Thyroid gland (tissue), 4 donors: ENCODE data around the gene MYPN. TPM values are rescaled to one million over a fixed set of nuclear protein-coding genes. Genes with fewer than 3 reads are reported as not detected.

Experiments used
- DNase-seq, 2 donors: peaks; one replicate each; pipeline ENCODE4 v3.0.0-alpha.2; 2019
- H3K27ac ChIP-seq, 3 donors: fragments of 200-600 bp; sonication (generic); 1 replicate in 2 of 3; 2 replicates in 1 of 3; pipeline ENCODE4 v1.5.1; 2016 to 2019; ENCODE audit warnings: mild to moderate bottlenecking in 1 of 3, moderate library complexity in 1 of 3
- H3K27me3 ChIP-seq: fragments of 200-600 bp; sonication (generic); one replicate; pipeline ENCODE4 v1.5.1; 2019
- H3K36me3 ChIP-seq, 2 donors: fragments of 200-600 bp; sonication (generic); one replicate each; pipeline ENCODE4 v1.5.1; 2016 to 2019
- H3K4me1 ChIP-seq, 2 donors: fragments of 200-600 bp; sonication (generic); one replicate each; pipeline ENCODE4 v1.5.1; 2017 to 2019
- H3K4me3 ChIP-seq, 3 donors: fragments of 200-600 bp; sonication (generic); replicated peaks in 1 of 3; 1 replicate in 2 of 3; 2 replicates in 1 of 3; pipeline ENCODE4 v1.5.1; 2016; ENCODE audit warnings: mild to moderate bottlenecking in 1 of 3
- H3K9me3 ChIP-seq: fragments of 200-600 bp; sonication (generic); one replicate; pipeline ENCODE4 v1.5.1; 2017
- CTCF ChIP-seq, 6 experiments: fragments of 200-600 bp in 3 of 6; fragments of 450-650 bp in 3 of 6; sonication (generic) in 3 of 6; IDR thresholded peaks; one replicate each; pipeline ENCODE4 v1.5.1; 2016 to 2019; ENCODE audit warnings: antibody characterized with exemption in 6 of 6, mild to moderate bottlenecking in 2 of 6, inconsistent platforms in 1 of 6, moderate library complexity in 1 of 6
- POLR2A ChIP-seq, 2 donors: fragments of 450-650 bp; IDR thresholded peaks; one replicate each; pipeline ENCODE4 v1.6.1; 2017; ENCODE audit warnings: antibody characterized with exemption in 2 of 2, mild to moderate bottlenecking in 2 of 2, moderate library complexity in 1 of 2
- WGBS, 2 donors: methylation state at CpG; one replicate each; pipeline ENCODE4 v1.1.5; 2017; 5-methylcytosine and 5-hydroxymethylcytosine counted together
- intact Hi-C: fragments of 100-400 bp; cut with DNase I; formaldehyde crosslinking; loops from one replicate; pipeline ENCODE4 v1.15.1; 2023
- total RNA-seq, 4 donors: library from RNA; depleted of rRNA; stranded (reverse); fragments of >200 nt; gene quantifications; one replicate each; pipeline ENCODE4 v1.2.3, GENCODE V29; 2016

The MYPN gene
- under 1 TPM in 1 of 4 donors, not detected in 3; 0.11 TPM for total RNA-seq

GRCh38 chr10:68109331-68109730 is at the start of gene MYPN:
TSS of gene MYPN (plus strand) at chr10:68109488. CDS start at chr10:68121439, 11,951 bp downstream.
- Histone ChIP-seq H3K4me3 (no peak within 1 kb of the TSS), H3K27me3 (no peaks in the 10 kb centered on the region), H3K27ac (no peak within 1 kb of the TSS), H3K4me1 (no peaks in the 10 kb centered on the region), H3K9me3 (no peaks in the 10 kb centered on the region), H3K36me3 (no peaks in the 10 kb centered on the region)
- TF ChIP-seq CTCF (IDR thresholded peaks at IDR 0.05) (no peak), POLR2A (IDR thresholded peaks at IDR 0.05) (no peak)
- WGBS, 2 donors = 47 to 60% methylated on average over 3 of the region's 3 CpGs
- DNase-seq = no peak
- intact Hi-C loops = no loop called here

- no peaks in the 10 kb centered on the region for H3K9me3 ChIP-seq
These were observed 42.3 kb upstream of the MYPN start for GRCh38 chr10:68067029-68067428.

GRCh38 chr10:68067508-68067907 is 41.8 kb upstream of the MYPN start:
- 84 to 88% methylated on average over 3 of the region's 3 CpGs for WGBS, 2 donors
- Histone ChIP-seq H3K36me3 (no peaks in the 10 kb centered on the region), H3K4me1 (peaks cover 7 to 15% of the 10 kb centered on the region in 2 donors), H3K9me3 (no peaks in the 10 kb centered on the region), H3K4me3 (no peak overlapping the region), H3K27ac (no peak overlapping the region), H3K27me3 (no peaks in the 10 kb centered on the region)
- intact Hi-C loops = no loop called here
- no peak for DNase-seq
- TF ChIP-seq POLR2A (IDR thresholded peaks at IDR 0.05) = no peak
- no peak for TF ChIP-seq CTCF (IDR thresholded peaks at IDR 0.05)

More at GRCh38 chr10:68067029-68067428, 42.3 kb upstream of the MYPN start:
- Histone ChIP-seq H3K27ac (no peak overlapping the region), H3K36me3 (no peaks in the 10 kb centered on the region), H3K4me3 (no peak overlapping the region), H3K4me1 (peaks cover 3 to 10% of the 10 kb centered on the region in 2 donors), H3K27me3 (no peaks in the 10 kb centered on the region)
- intact Hi-C loops = no loop called here
- DNase-seq = no peak
- 75 to 79% methylated on average over 4 of the region's 4 CpGs for WGBS, 2 donors
- TF ChIP-seq CTCF (IDR thresholded peaks at IDR 0.05) (no peak), POLR2A (IDR thresholded peaks at IDR 0.05) (no peak)

GRCh38 chr10:68073631-68074030 is 35.7 kb upstream of the MYPN start:
- no peaks in the 10 kb centered on the region for H3K36me3 ChIP-seq
- WGBS, 2 donors = 9 to 13% methylated on average over 3 of the region's 3 CpGs
- intact Hi-C loops = no loop called here
- no peak for DNase-seq
- no peaks in the 10 kb centered on the region for H3K27me3 ChIP-seq
- H3K4me1 ChIP-seq = peaks cover 13 to 36% of the 10 kb centered on the region in 2 donors
- H3K4me3 ChIP-seq = peak overlapping the region; percentile 84 to 95 (median 93)
- TF ChIP-seq CTCF (IDR thresholded peaks at IDR 0.05) (no peak), POLR2A (IDR thresholded peaks at IDR 0.05) (no peak)
- no peaks in the 10 kb centered on the region for H3K9me3 ChIP-seq
- H3K27ac ChIP-seq = peak overlapping the region in 1 of 3 donors; percentile 98

GRCh38 chr10:68074031-68074774 is 35.1 kb upstream of the MYPN start:
- peak overlapping the region; percentile 91 to 99 (median 98) for H3K27ac ChIP-seq
- intact Hi-C loops = no loop called here
- H3K27me3 ChIP-seq = peaks cover 3% of the 10 kb centered on the region
- peaks cover 13 to 36% of the 10 kb centered on the region in 2 donors for H3K4me1 ChIP-seq
- no peaks in the 10 kb centered on the region for H3K36me3 ChIP-seq
- WGBS, 2 donors = 1 to 2% methylated on average over 15 to 27 of the region's 27 CpGs
- H3K9me3 ChIP-seq = no peaks in the 10 kb centered on the region
- peak overlapping the region; percentile 84 to 95 (median 93) for H3K4me3 ChIP-seq
- no peak for TF ChIP-seq CTCF (IDR thresholded peaks at IDR 0.05)
- TF ChIP-seq POLR2A (IDR thresholded peaks at IDR 0.05) = no peak
- no peak for DNase-seq
